Heart right ventricle (tissue), 16 donors: Measurements from ENCODE around the gene FGF12. TPM values are rescaled to one million over a fixed set of nuclear protein-coding genes. Genes with fewer than 3 reads are reported as not detected.

Source experiments
- ATAC-seq, 8 donors: fragments of 200-7000 bp; cut with Tn5 transposase; one replicate each; pipeline ENCODE4 v1.9.1; 2020; ENCODE audit warnings: mild to moderate bottlenecking in 8 of 8, moderate library complexity in 8 of 8, moderate number of reproducible peaks in 1 of 8
- DNase-seq, 2 donors: peaks; one replicate each; pipeline ENCODE4 v3.0.0-alpha.2; 2020
- H3K27ac ChIP-seq, 10 donors: fragments of 200-600 bp; sonication (generic) in 2 of 10; one replicate each; pipeline versions ENCODE4 v1.5.0 to v1.8.0; 2020 to 2022; ENCODE audit warnings: mild to moderate bottlenecking in 3 of 10
- H3K27me3 ChIP-seq, 7 donors: fragments of 200-600 bp; one replicate each; pipeline ENCODE4 v1.8.0; 2021 to 2022; ENCODE audit warnings: mild to moderate bottlenecking in 2 of 7
- H3K36me3 ChIP-seq, 9 donors: fragments of 200-600 bp; sonication (generic) in 1 of 9; one replicate each; pipeline versions ENCODE4 v1.5.0 to v1.8.0; 2020 to 2022; ENCODE audit warnings: mild to moderate bottlenecking in 2 of 9
- H3K4me1 ChIP-seq, 9 donors: fragments of 200-600 bp; sonication (generic) in 1 of 9; one replicate each; pipeline versions ENCODE4 v1.5.0 to v1.8.0; 2020 to 2022; ENCODE audit warnings: mild to moderate bottlenecking in 4 of 9
- H3K4me3 ChIP-seq, 10 donors: fragments of 200-600 bp; sonication (generic) in 2 of 10; one replicate each; pipeline versions ENCODE4 v1.5.0 to v1.8.0; 2020 to 2022; ENCODE audit warnings: mild to moderate bottlenecking in 7 of 10, moderate library complexity in 2 of 10
- H3K9me3 ChIP-seq, 11 donors: fragments of 200-600 bp in 10 of 11; sonication (generic) in 2 of 11; one replicate each; pipeline versions ENCODE4 v1.5.0 to v1.8.0; 2013 to 2022; ENCODE audit warnings: mild to moderate bottlenecking in 2 of 11, control low read depth in 1 of 11, moderate library complexity in 1 of 11
- WGBS, 2 donors: extraction: QIAGEN DNeasy Blood & Tissue Kit; methylation state at CpG; one replicate each; pipeline ENCODE4 v1.1.7; 2013; ENCODE audit warnings: inconsistent platforms in 1 of 2; 5-methylcytosine and 5-hydroxymethylcytosine counted together
- intact Hi-C, 10 donors: fragments of 100-400 bp; cut with DNase I; formaldehyde crosslinking; loops; one replicate each; pipeline versions ENCODE4 v1.11.1 to v1.14.2; 2022
- polyA plus RNA-seq, 2 donors: library from polyadenylated mRNA; stranded (reverse); fragments of 200-250 nt; gene quantifications; one replicate each; pipeline ENCODE4 v1.2.3, GENCODE V29; 2013
- total RNA-seq, 10 donors: library from RNA; stranded (reverse); fragmentation: NEBNext Ultra II Directional in 3 of 10; extraction: Animal tissue kit (Norgen Biotek cat#: 25700) in 3 of 10; gene quantifications; one replicate each; pipeline versions ENCODE4 v1.2.1 to v1.2.4, GENCODE V29; 2021 to 2023
- TF ChIP-seq, protein P1 (sequence below), 9 donors: fragments of 200-600 bp; sonication (generic) in 2 of 9; IDR thresholded peaks; one replicate each; pipeline versions ENCODE4 v1.5.0 to v1.8.0; 2021 to 2022; ENCODE audit warnings: antibody characterized with exemption in 9 of 9, mild to moderate bottlenecking in 5 of 9, moderate library complexity in 1 of 9
- donor health status: Arrhythmogenic right ventricular cardiomyopathy.
- donor health status: ischemic (EF 13 %, LVEDD 7.1; RV severe dilation, severe dysfunction).
- donor health status: healthy with polysubstance abuse.
- donor health status: DM: no; HTN: yes; CAD: no.
- donor health status: DM: no; HTN: no; CAD: no.
- donor health status: ischemic (EF 25% LVEDD 6.9; RV normal size, moderate dysfunction).
- donor health status: ischemic (EF 25% LVEDD 5.7; RV mildly dilated, moderate dysfunction).
- donor health status: healthy.
- donor health status: DM: yes; HTN: yes; CAD: no.
- donor health status: Ischemic cardiomyopathy.
- donor health status: ischemic (EF 35%, LVEDD 5.7; RV mildly dilated, moderate dysfunction).
- donor health status: nonischemic (EF 11% LVEDD 7.7; RV severe dilation, severe dysfunction).
- donor health status: DM: yes; HTN: yes; CAD: no.
- donor health status: PGD.
- donor health status: ischemic (EF 29% LVEDD 5.4; RV normal size, mild dysfunction).
- donor health status: nonischemic (EF 23%, LVEDD 6.1; RV moderate dilation, normal function).

FGF12 gene
- total and polyA plus RNA-seq, 12 donors, result 26.5 to 504 (median 313) TPM

DNA sequence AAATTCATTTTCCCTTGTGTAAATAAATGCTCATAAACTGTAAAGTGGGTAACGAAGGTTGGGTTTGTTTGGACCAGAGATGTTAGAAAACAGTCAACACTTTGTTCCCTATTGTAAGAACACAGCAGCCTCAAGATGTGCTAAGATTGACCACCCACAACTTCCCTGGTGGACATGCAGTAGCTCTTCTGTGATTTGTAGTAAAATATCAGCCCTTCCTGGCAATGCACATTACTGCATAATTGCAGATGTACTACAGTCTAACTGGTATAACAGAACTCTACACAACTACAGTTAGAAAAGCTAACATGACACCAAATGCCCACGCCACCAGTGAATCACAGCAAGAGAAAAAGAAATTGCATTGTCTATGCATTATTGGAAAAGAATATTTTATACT, 129.4 kb downstream of the FGF12 start:
- no peak for ATAC-seq
- Histone ChIP-seq H3K27me3 (no peaks in the 10 kb centered on the region), H3K4me3 (no peak overlapping the region), H3K9me3 (peaks cover 0 to 22% (median 0%) of the 10 kb centered on the region in 11 donors), H3K4me1 (peaks cover 0 to 20% (median 4%) of the 10 kb centered on the region in 9 donors), H3K27ac (peak overlapping the region in 7 of 10 donors; percentile 3 to 65 (median 44)), H3K36me3 (no peaks in the 10 kb centered on the region)
- intact Hi-C loops, result no loop called here
- 69 to 81% methylated on average over 2 of the region's 2 CpGs for WGBS, 2 donors
- TF ChIP-seq, protein P1, sequence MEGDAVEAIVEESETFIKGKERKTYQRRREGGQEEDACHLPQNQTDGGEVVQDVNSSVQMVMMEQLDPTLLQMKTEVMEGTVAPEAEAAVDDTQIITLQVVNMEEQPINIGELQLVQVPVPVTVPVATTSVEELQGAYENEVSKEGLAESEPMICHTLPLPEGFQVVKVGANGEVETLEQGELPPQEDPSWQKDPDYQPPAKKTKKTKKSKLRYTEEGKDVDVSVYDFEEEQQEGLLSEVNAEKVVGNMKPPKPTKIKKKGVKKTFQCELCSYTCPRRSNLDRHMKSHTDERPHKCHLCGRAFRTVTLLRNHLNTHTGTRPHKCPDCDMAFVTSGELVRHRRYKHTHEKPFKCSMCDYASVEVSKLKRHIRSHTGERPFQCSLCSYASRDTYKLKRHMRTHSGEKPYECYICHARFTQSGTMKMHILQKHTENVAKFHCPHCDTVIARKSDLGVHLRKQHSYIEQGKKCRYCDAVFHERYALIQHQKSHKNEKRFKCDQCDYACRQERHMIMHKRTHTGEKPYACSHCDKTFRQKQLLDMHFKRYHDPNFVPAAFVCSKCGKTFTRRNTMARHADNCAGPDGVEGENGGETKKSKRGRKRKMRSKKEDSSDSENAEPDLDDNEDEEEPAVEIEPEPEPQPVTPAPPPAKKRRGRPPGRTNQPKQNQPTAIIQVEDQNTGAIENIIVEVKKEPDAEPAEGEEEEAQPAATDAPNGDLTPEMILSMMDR (IDR thresholded peaks at IDR 0.05), result no peak
- no peak for DNase-seq

DNA sequence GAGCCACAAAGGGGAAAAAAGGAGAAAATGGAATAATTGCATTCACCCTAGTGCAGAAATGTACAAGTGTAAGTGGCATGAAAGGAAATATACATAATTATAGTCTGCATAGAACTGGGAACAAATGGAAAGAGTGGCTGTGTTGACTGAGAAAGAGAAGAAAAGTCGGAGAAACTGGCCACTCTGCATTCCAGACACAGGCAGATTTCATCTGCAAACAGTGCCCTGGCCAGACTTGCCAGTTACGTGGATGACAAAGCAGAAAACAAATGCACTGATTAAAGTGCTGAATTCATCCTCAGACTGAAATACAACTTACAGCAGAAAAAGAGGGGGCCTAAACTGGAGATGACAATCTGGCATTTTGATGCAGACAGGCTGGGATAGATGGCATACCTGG, 129.8 kb downstream of the FGF12 start:
- WGBS, 2 donors, result 28 to 42% methylated on average over 2 of the region's 2 CpGs
- no peak overlapping the region for H3K4me3 ChIP-seq
- no peaks in the 10 kb centered on the region for H3K36me3 ChIP-seq
- DNase-seq (no peak), ATAC-seq (peak in 2 of 8 donors; percentile 41 to 59)
- H3K27me3 ChIP-seq, result no peaks in the 10 kb centered on the region
- peaks cover 0 to 18% (median 0%) of the 10 kb centered on the region in 11 donors for H3K9me3 ChIP-seq
- TF ChIP-seq, protein P1 (IDR thresholded peaks at IDR 0.05), result no peak
- peaks cover 0 to 20% (median 4%) of the 10 kb centered on the region in 9 donors for H3K4me1 ChIP-seq
- H3K27ac ChIP-seq, result peak overlapping the region in 7 of 10 donors; percentile 3 to 65 (median 44)
- intact Hi-C loops, result no loop called here

DNA sequence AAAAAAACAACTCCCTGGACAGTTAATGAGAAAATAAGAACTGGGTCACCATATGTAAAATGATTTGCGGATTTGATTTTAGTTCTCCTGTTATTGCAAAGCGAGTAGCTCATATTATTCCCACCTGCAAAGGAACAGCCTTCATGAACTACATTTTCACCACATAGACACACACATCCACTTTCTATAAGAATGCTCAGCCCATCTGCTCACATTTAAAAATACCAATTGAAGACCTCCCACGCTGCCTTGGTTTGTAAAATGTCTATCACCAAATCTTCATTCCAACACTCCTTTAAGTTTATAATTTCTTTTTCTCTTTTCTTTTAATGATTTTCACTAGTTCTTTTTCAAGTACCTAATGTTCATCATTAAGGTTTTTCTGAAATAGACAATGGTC, 148.6 kb downstream of the FGF12 start:
- Histone ChIP-seq H3K4me3 (no peak overlapping the region), H3K27ac (peak overlapping the region in 1 of 10 donors; percentile 47), H3K4me1 (peaks cover 0 to 2% (median 0%) of the 10 kb centered on the region in 9 donors), H3K27me3 (no peaks in the 10 kb centered on the region), H3K9me3 (peaks cover 0 to 6% (median 0%) of the 10 kb centered on the region in 11 donors), H3K36me3 (no peaks in the 10 kb centered on the region)
- DNase-seq, result no peak
- 91 to 94% methylated on average over 3 of the region's 3 CpGs for WGBS, 2 donors
- no peak for ATAC-seq
- TF ChIP-seq, protein P1 (IDR thresholded peaks at IDR 0.05), result no peak
- intact Hi-C loops, result loop anchor here in 4 of 10 donors (5.0 to 10.0 kb wide), 5 partner anchors 59 to 996 kb away; partner anchors contain the start of gene FGF12 (in 1 of the 4)

DNA sequence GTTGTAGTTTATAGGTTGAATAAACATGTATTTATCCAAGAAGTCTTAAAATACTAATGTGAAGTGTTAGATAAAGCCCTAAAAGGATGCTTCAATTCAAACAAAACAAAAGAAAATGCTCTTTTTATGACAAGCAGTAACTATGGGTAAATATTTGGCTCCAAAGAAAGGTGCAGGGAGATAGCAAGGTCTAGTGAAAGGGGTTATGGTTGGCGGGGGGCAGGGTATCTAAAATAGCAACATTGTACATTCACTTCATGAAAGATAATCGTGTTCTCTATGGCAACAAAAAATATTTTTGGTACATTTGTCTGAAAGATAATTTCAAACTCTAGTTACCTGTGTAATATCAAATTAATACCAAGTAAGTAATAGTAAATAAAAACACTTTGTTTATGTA, 149.5 kb downstream of the FGF12 start:
- intact Hi-C loops, result loop anchor here in 4 of 10 donors (5.0 to 10.0 kb wide), 5 partner anchors 59 to 997 kb away; partner anchors contain the start of gene FGF12 (in 1 of the 4)
- peak overlapping the region in 4 of 10 donors; percentile 13 to 47 (median 40) for H3K27ac ChIP-seq
- H3K9me3 ChIP-seq, result peaks cover 0 to 6% (median 0%) of the 10 kb centered on the region in 11 donors
- no peaks in the 10 kb centered on the region for H3K27me3 ChIP-seq
- TF ChIP-seq, protein P1 (IDR thresholded peaks at IDR 0.05), result no peak
- WGBS, 2 donors, result 30 to 43% methylated on average over 2 of the region's 2 CpGs
- DNase-seq (no peak), ATAC-seq (peak in 2 of 8 donors; percentile 50 to 84)
- H3K4me1 ChIP-seq, result no peaks in the 10 kb centered on the region
- no peaks in the 10 kb centered on the region for H3K36me3 ChIP-seq
- no peak overlapping the region for H3K4me3 ChIP-seq
